Right ventricle myocardium superior (tissue), 1 donor: Measurements from ENCODE around the gene ENOX1. TPM values are rescaled to one million over a fixed set of nuclear protein-coding genes. Genes with fewer than 3 reads are reported as not detected.

Source experiments
- total RNA-seq: library from RNA; stranded (reverse); fragmentation: NEBNext Ultra II Directional; extraction: Animal tissue kit (Norgen Biotek cat#: 25700); gene quantifications from one replicate; pipeline ENCODE4 v1.2.1, GENCODE V29; 2021
- donor health status: DM: no; HTN: yes; CAD: no; lungs with severe emphysema.

The ENOX1 gene
- total RNA-seq, 1 donor from 2014 or later: 7.5 TPM

Other genes starting within 250 kb of the ENOX1 start
- 3.4 TPM for gene CCDC122, start 92.8 kb upstream of the ENOX1 start, total RNA-seq
- 4.2 TPM for gene LACC1, start 92.9 kb upstream of the ENOX1 start, total RNA-seq